NCI-H2196 (cell line): Measurements from ENCODE around the gene B3GNT5.

Source experiments
- DNase-seq: peaks from one replicate; lab custom pipeline; 2025; ENCODE audit not compliant: unreplicated experiment; lab: John Stamatoyannopoulos, UW

Gene B3GNT5

DNA sequence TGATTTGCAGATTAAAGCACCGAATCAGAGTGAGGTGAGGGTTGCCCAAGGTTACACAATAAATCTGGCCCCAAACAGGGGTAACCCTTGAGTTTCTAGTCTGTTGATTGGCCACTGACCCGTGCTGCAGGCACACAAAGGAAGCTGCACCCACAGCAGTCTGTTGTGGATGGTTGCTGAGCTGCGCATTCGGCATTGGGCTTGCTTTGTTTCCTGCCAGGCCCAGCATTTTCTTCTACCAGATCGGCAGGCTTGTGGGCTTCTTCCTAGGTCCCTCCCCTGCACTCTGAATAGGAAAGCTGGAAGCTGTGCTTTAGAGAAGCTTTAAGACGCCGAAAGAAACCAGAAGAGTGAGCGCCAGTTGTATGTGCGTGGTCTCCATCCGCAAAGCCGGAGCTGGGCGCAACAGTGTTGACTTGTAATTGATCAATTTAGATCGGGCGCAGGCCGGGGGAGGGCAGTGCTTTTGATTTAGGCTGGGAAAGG lies 12.1 kb downstream of the B3GNT5 start:
- no peak for DNase-seq

DNA sequence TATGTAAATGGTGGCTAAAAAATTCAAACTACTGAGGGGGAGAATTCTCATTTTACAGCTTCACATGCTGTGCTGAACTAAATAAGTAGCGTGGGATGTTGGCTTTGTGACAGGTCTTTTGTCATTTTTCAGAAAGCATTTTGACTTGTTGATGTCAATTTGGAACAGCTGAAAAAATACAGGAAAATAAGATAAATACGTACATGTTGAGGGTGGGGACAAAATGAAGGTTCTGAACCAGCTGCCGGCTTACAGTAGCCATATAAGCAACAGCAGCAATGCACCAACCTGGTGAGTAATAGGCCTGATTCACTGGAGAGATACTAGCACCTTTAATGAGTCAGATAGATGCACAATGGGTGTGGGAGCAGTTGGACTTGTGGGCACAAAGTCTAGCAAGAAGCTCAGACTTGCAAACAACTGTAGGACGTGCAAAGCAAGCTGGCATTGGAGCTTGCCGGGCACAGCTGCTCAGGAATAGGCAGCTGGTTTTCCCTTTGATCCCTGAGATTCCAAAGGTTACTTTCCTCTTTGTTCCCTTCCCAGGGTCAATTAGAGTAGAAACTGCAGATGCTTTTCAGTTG lies 12.9 kb downstream of the B3GNT5 start:
- peak; percentile 30 for DNase-seq

GRCh38 chr3:183266454-183266853 lies 13.4 kb downstream of the B3GNT5 start:
- no peak for DNase-seq

DNA sequence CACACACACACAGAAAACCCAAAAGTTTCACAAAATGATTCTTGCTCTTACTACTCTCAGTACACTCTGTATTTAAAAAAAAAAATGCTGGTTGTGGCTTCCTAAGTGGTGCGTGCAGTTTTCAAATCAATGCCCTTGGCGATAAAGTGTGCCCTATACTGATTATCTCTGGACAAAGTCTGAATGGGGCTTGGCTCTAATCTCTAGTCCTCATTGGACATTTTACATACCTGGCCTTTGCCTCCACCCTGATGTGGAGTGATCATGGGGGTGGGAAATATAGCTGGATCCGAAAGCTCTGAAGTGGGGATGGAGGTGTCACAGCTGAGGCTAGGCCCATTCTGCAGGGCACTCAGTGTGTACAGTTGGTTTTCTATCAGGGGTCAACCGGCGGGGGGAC lies 14.1 kb downstream of the B3GNT5 start:
- no peak for DNase-seq

DNA sequence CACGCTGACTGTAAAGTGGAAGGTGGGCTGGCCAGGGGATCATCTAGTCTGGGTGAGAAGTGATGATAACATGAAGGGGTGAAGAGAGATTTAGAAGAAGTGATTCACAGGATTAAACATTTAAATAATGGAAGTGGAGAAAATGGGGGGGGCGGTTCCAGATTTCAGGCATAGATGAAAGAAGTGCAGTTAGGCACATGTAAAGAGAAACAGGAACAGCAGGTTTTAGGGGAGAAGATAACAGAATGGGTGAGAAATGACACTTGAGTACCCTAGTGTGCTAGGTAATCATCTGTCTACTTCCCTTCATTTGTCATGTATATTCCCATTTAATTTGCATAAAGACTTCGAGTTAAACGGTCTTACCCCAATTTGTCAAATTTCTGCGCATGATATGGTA lies 15.3 kb downstream of the B3GNT5 start:
- no peak for DNase-seq

- no peak for DNase-seq
These were observed 16.3 kb downstream of the B3GNT5 start for GRCh38 chr3:183269345-183269744.

DNA sequence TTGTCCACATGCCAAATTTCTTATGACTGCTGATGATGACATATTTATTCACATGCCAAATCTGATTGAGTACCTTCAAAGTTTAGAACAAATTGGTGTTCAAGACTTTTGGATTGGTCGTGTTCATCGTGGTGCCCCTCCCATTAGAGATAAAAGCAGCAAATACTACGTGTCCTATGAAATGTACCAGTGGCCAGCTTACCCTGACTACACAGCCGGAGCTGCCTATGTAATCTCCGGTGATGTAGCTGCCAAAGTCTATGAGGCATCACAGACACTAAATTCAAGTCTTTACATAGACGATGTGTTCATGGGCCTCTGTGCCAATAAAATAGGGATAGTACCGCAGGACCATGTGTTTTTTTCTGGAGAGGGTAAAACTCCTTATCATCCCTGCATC lies 17.3 kb downstream of the B3GNT5 start:
- no peak for DNase-seq

DNA sequence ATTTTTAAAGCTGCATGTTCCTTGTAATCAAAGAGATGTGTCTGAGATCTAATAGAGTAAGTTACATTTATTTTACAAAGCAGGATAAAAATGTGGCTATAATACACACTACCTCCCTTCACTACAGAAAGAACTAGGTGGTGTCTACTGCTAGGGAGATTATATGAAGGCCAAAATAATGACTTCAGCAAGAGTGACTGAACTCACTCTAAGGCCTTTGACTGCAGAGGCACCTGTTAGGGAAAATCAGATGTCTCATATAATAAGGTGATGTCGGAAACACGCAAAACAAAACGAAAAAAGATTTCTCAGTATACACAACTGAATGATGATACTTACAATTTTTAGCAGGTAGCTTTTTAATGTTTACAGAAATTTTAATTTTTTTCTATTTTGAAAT lies 19.1 kb downstream of the B3GNT5 start:
- DNase-seq = no peak

GRCh38 chr3:183272791-183273190 lies 19.7 kb downstream of the B3GNT5 start:
- DNase-seq = no peak

- DNase-seq = no peak
These were observed 21.6 kb downstream of the B3GNT5 start for GRCh38 chr3:183274609-183275008.

DNA sequence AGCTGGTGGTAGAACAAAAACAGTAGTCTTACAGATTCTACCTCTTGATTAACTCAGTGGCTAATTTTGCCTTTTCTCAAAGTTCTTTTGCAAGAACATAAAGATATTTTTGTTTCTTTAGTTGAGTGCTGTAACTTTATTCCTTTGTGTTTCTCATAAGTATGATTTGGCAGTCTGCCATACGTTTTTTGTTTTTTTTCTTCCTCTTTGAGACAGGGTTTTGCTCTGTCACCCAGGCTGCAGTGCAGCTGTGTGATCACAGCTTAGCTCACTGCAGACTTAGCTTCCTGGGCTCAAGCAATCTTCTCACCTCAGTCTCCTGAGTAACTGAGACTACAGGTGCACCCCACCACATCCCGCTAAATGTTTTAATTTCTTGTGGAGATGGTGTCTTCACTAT lies 22.4 kb downstream of the B3GNT5 start:
- DNase-seq = peak; percentile 73

DNA sequence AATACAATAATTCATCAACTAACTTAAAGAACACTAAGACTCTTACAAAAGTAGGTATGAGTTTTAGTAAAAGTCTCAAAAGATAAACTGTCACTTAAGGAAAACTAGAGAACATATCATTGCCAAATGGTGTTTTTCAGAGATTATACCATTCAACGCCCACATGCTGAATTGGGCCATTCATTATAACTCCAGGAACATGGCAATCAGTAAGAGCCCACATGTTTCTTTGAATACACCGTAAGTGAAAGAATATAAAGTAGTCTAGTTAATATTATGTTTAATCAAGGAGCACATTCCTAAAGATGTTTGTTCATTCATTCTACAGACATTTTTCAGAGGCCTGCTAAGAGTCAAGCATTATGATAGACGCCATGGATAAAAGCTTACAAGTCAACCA lies 22.9 kb downstream of the B3GNT5 start:
- DNase-seq = no peak

DNA sequence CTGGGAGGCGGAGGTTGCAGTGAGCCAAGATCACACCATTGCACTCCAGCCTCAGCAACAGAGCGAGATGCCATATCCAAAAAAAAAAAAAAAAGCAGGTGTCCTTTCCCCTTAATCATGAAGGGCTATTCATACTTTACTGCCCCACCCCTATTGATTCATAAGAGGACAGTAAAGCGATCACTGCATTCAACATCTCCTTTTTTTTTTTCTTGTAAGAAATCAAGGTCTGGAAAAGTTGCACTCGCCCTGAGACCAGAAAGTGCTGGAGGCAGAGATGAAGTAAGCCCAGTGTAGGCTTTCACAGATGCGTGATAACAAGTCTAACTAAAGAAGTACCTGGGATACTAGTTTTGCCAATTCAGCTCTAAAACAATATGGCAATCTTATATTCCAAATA lies 24.2 kb downstream of the B3GNT5 start:
- no peak for DNase-seq

DNA sequence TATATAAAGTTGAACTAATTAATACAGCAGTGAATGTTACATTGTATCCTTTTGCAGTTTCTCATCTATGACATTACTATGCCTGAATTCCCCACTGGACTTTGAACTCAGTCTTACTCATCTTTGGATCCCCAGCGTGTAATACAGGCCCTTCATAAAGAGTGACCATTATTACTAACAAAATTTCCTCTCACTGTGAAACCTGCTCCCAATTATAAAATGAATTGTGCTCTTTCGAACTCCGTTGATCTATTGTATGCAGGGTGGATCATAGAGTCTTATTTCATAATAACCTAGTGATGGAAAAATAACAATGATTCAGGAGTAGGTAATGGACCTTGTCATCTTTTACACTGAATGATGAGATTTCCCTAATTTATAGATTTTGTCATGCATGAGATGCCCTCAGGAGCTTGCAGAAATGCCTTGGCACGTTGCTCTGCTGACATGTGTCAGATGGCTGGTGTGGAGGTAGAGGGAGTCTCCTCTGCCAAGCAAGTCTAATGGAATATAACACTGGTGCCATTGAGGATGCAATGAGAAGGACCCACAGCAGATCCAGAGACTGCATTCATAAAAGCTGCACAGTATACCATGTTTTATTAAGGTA lies 25.5 kb downstream of the B3GNT5 start:
- DNase-seq = no peak

DNA sequence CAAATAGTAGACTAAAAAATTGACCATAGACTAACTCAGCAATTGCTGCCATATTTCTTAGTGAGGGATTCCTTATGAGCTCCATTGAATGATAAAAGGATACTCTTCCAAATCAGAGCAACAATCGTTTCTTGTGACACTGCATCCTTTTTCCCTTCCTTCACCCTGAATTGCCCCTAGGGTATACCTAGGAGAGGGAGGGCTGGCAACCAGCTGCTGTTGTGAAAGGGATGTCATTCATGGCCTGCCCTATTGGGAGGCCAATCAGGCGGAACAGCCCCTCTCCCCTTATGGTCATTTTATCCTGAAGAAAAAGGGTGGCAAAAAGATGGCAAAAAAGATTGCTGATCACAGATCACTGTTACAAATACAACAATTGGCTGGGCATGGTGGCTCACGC lies 26.3 kb downstream of the B3GNT5 start:
- DNase-seq = no peak

DNA sequence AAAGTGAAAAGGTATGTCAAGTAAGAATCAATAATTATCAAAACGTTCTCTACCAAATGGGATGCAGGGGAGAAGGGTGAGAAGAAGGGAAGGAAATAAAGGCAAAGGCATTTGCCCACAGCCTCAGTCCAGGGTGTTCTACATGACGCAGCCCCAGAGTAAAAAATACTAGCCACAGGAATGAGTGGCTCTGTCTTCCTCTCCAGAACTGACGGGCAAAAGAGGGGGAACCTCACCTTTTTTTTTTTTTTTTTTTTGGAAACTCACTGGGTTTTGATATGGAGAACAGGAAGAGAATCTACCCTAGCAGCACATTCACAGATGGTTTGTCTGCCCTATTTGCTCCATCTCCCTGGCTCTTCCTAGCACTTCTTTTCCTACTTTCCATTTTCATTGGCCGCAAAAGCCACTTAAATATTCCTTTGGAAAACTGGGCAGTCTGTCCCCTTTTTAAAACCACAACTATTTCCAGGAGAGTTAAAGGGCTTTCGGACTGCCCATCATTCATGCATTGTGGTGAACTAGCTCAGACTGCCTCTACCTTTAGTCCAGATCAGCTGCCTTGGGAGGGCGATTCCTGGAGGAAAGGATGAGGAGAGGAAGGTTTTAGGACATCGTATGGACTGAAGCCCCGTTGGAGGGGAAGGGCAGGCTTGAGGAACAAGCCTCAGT lies 28.2 kb downstream of the B3GNT5 start:
- DNase-seq = no peak

DNA sequence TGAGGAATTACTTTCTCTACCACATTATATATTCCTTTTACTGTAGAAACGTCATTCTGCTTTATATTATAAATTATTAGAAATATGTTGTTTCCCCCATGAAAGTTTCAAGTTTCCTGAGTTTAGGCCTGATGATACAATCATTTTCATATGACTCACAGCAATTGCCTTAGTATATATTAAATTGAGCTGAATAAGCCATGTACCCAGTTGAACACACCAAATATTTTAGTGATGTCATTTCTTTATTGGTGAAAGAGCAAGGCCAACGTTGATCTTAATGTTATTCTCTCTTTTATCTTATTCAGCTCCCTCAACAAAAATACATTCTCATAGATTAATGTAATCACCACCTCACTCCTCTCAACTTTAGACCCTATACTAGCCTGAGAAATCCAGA lies 30.8 kb downstream of the B3GNT5 start:
- no peak for DNase-seq

- DNase-seq = no peak
These were observed 31.5 kb downstream of the B3GNT5 start for GRCh38 chr3:183284570-183284969.

- no peak for DNase-seq
These were observed 32.3 kb downstream of the B3GNT5 start for GRCh38 chr3:183285318-183285717.

GRCh38 chr3:183285828-183286457 lies 32.9 kb downstream of the B3GNT5 start:
- peak; percentile 98 for DNase-seq

- no peak for DNase-seq
These were observed 34.4 kb downstream of the B3GNT5 start for GRCh38 chr3:183287301-183287971.

- DNase-seq = no peak
These were observed 35.1 kb downstream of the B3GNT5 start for GRCh38 chr3:183288117-183288516.
